DOHH2 (cell line): ENCODE results near the gene CTDSPL.
"Not testable (repeated sequence)": the region's sequence is repeated elsewhere in the genome, so short reads cannot be mapped to it uniquely, and the experiment has no call there.

Source experiments
- H3F3A ChIP-seq: fragments of 200-600 bp; sonication (generic), shearing (Covaris generic); 2 replicates; pipeline ENCODE4 v1.6.0; 2016; ENCODE audit warnings: antibody characterized with exemption, mild to moderate bottlenecking; ENCODE audit not compliant: control insufficient read depth, insufficient read depth
- H3K27ac ChIP-seq: fragments of 200-600 bp; sonication (generic); 2 replicates; pipeline ENCODE4 v1.5.1; 2014; ENCODE audit warnings: low read depth, mild to moderate bottlenecking, low read length, moderate library complexity
- H3K27me3 ChIP-seq: fragments of 200-600 bp; sonication (generic); 2 replicates; pipeline ENCODE4 v1.6.1; 2014; ENCODE audit warnings: mild to moderate bottlenecking, low read length, mixed read lengths; ENCODE audit not compliant: control insufficient read depth
- H3K36me3 ChIP-seq: fragments of 200-600 bp; sonication (generic); 2 replicates; pipeline ENCODE4 v1.6.1; 2014; ENCODE audit warnings: mild to moderate bottlenecking, low read length, moderate library complexity, mixed read lengths; ENCODE audit not compliant: control insufficient read depth
- H3K4me1 ChIP-seq: fragments of 200-600 bp; sonication (generic); 2 replicates; pipeline ENCODE4 v1.6.1; 2014; ENCODE audit warnings: mild to moderate bottlenecking, low read length, mixed read lengths; ENCODE audit not compliant: control insufficient read depth
- H3K4me2 ChIP-seq: fragments of 200-600 bp; sonication (generic); 2 replicates; pipeline ENCODE4 v1.6.0; 2014; ENCODE audit warnings: mild to moderate bottlenecking, low read length, moderate library complexity
- H3K4me3 ChIP-seq: fragments of 200-600 bp; sonication (generic); 2 replicates; pipeline ENCODE4 v1.5.1; 2014; ENCODE audit warnings: mild to moderate bottlenecking, low read length, mixed read lengths
- H3K79me2 ChIP-seq: fragments of 200-600 bp; sonication (generic); 2 replicates; pipeline ENCODE4 v1.6.1; 2014; ENCODE audit warnings: mild to moderate bottlenecking, low read length, mixed read lengths; ENCODE audit not compliant: control insufficient read depth
- H3K9me2 ChIP-seq: fragments of 200-600 bp; sonication (generic); replicated peaks from 2 replicates; pipeline ENCODE4 v1.6.1; 2014; ENCODE audit warnings: mild to moderate bottlenecking, low read length, mixed read lengths; ENCODE audit not compliant: control insufficient read depth
- H3K9me3 ChIP-seq: fragments of 200-600 bp; sonication (generic); 2 replicates; pipeline ENCODE4 v1.6.1; 2014; ENCODE audit warnings: antibody characterized with exemption, low read length, mixed read lengths; ENCODE audit not compliant: control insufficient read depth, insufficient read depth
- H4K20me1 ChIP-seq: fragments of 200-600 bp; sonication (generic); 2 replicates; pipeline ENCODE4 v1.6.0; 2014; ENCODE audit warnings: low read depth, mild to moderate bottlenecking, antibody characterized with exemption, low read length, moderate library complexity; ENCODE audit not compliant: control insufficient read depth, insufficient read depth
- CTCF ChIP-seq: fragments of 200-600 bp; sonication (generic); IDR thresholded peaks from one replicate; pipeline ENCODE4 v1.5.1; 2014; ENCODE audit warnings: antibody characterized with exemption, mild to moderate bottlenecking, low read depth, low read length; ENCODE audit not compliant: poor library complexity, severe bottlenecking
- EZH2phosphoT487 ChIP-seq: fragments of 200-600 bp; sonication (generic); IDR thresholded peaks from 2 replicates; pipeline ENCODE4 v1.6.1; 2017; ENCODE audit warnings: borderline replicate concordance, mild to moderate bottlenecking, antibody characterized with exemption, low read length, moderate library complexity, mixed read lengths

The CTDSPL gene

GRCh38 chr3:38031022-38031994 lies 169.6 kb downstream of the CTDSPL start:
- TF ChIP-seq EZH2phosphoT487 (no peak), CTCF (no peak)
- Histone ChIP-seq H4K20me1 (no peaks in the 10 kb centered on the region), H3F3A (no peaks in the 10 kb centered on the region), H3K27me3 (peaks cover 32% of the 10 kb centered on the region), H3K4me3 (no peak overlapping the region), H3K27ac (no peak overlapping the region), H3K9me2 (no peaks in the 10 kb centered on the region), H3K9me3 (no peaks in the 10 kb centered on the region), H3K36me3 (no peaks in the 10 kb centered on the region), H3K4me2 (no peak overlapping the region), H3K4me1 (no peaks in the 10 kb centered on the region), H3K79me2 (no peaks in the 10 kb centered on the region)

- H3K27ac ChIP-seq: no peak overlapping the region
- no peaks in the 10 kb centered on the region for H3K9me2 ChIP-seq
- no peaks in the 10 kb centered on the region for H3K79me2 ChIP-seq
- no peaks in the 10 kb centered on the region for H4K20me1 ChIP-seq
- no peaks in the 10 kb centered on the region for H3K9me3 ChIP-seq
- no peak for TF ChIP-seq EZH2phosphoT487
- no peak for TF ChIP-seq CTCF
- H3K4me2 ChIP-seq: no peak overlapping the region
- H3K36me3 ChIP-seq: no peaks in the 10 kb centered on the region
- no peaks in the 10 kb centered on the region for H3F3A ChIP-seq
- no peak overlapping the region for H3K4me3 ChIP-seq
- no peaks in the 10 kb centered on the region for H3K4me1 ChIP-seq
- H3K27me3 ChIP-seq: peaks cover 29% of the 10 kb centered on the region
These were observed 170.7 kb downstream of the CTDSPL start for GRCh38 chr3:38032328-38032865.

GRCh38 chr3:38033586-38033985 lies 171.9 kb downstream of the CTDSPL start:
- H3K27ac ChIP-seq, H3K9me2 ChIP-seq, H3K9me3 ChIP-seq, H3K4me3 ChIP-seq, H3K4me2 ChIP-seq, H3K4me1 ChIP-seq, H3F3A ChIP-seq, H4K20me1 ChIP-seq, H3K36me3 ChIP-seq, H3K79me2 ChIP-seq: not testable (repeated sequence)
- H3K27me3 ChIP-seq: peaks cover 27% of the 10 kb centered on the region
